Smooth muscle cell (in vitro differentiated cells): ENCODE results near the gene OSBPL3. TPM values are rescaled to one million over a fixed set of nuclear protein-coding genes. Genes with fewer than 3 reads are reported as not detected.

Experiments
- DNase-seq: peaks from one replicate; lab custom pipeline; 2025; ENCODE audit not compliant: unreplicated experiment; lab: John Stamatoyannopoulos, UW
- H2AFZ ChIP-seq: fragments of 200-600 bp; sonication (generic); 2 replicates; pipeline ENCODE4 v1.6.0; 2016; ENCODE audit warnings: antibody characterized with exemption, low read depth, mild to moderate bottlenecking
- H3F3A ChIP-seq: fragments of 200-600 bp; sonication (generic); 2 replicates; pipeline ENCODE4 v1.6.0; 2017; ENCODE audit warnings: antibody characterized with exemption, low read depth
- H3K27ac ChIP-seq: fragments of 200-600 bp; sonication (generic); 2 replicates; pipeline ENCODE4 v1.5.1; 2016; ENCODE audit warnings: low read depth, mild to moderate bottlenecking
- H3K27me3 ChIP-seq: fragments of 200-600 bp; sonication (generic); 2 replicates; pipeline ENCODE4 v1.6.1; 2016; ENCODE audit warnings: low read depth, mild to moderate bottlenecking
- H3K36me3 ChIP-seq: fragments of 200-600 bp; sonication (generic); 2 replicates; pipeline ENCODE4 v1.5.1; 2016; ENCODE audit warnings: low read depth
- H3K4me1 ChIP-seq: fragments of 200-600 bp; sonication (generic); 2 replicates; pipeline ENCODE4 v1.5.1; 2016; ENCODE audit warnings: low read depth
- H3K4me2 ChIP-seq: fragments of 200-600 bp; sonication (generic); 2 replicates; pipeline ENCODE4 v1.6.0; 2016; ENCODE audit warnings: mild to moderate bottlenecking
- H3K4me3 ChIP-seq: fragments of 200-600 bp; sonication (generic); 2 replicates; pipeline ENCODE4 v1.5.1; 2016; ENCODE audit warnings: mild to moderate bottlenecking
- H3K79me2 ChIP-seq: fragments of 200-600 bp; sonication (generic); 2 replicates; pipeline ENCODE4 v1.6.0; 2016; ENCODE audit warnings: low read depth, mild to moderate bottlenecking
- H3K9ac ChIP-seq: fragments of 200-600 bp; sonication (generic); 2 replicates; pipeline ENCODE4 v1.6.0; 2016; ENCODE audit warnings: low read depth
- H3K9me3 ChIP-seq: fragments of 200-600 bp; sonication (generic); replicated peaks from 2 replicates; pipeline ENCODE4 v1.5.1; 2016; ENCODE audit warnings: low read depth
- H4K20me1 ChIP-seq: fragments of 200-600 bp; sonication (generic); 2 replicates; pipeline ENCODE4 v1.6.0; 2016; ENCODE audit warnings: low read depth
- CTCF ChIP-seq: fragments of 200-600 bp; sonication (generic); IDR thresholded peaks from 2 replicates; pipeline ENCODE4 v1.5.1; 2017; ENCODE audit warnings: borderline replicate concordance, mild to moderate bottlenecking, antibody characterized with exemption; ENCODE audit not compliant: insufficient read depth, poor library complexity, severe bottlenecking
- WGBS: methylation state at CpG from one replicate; pipeline ENCODE4 v1.1.7; 2016; ENCODE audit warnings: low lambda C conversion rate; 5-methylcytosine and 5-hydroxymethylcytosine counted together
- polyA plus RNA-seq: library from polyadenylated mRNA; unstranded; fragments of >200 nt; fragmentation: Nextera tagmentation; extraction: Ambion mirVana; gene quantifications from 2 replicates; pipeline ENCODE4 v1.2.1, GENCODE V29; 2016
- total RNA-seq: library from RNA; depleted of rRNA; stranded (reverse); fragments of >200 nt; gene quantifications from 2 replicates; pipeline ENCODE4 v1.2.3, GENCODE V29; 2014

OSBPL3 gene
- total and polyA plus RNA-seq, 2 experiments from 2014 or later, result 6.2 to 16.3 TPM

- Histone ChIP-seq H3K4me3 (no peak overlapping the region), H2AFZ (no peak overlapping the region), H3K9ac (no peak overlapping the region), H3F3A (no peaks in the 10 kb centered on the region), H3K27ac (no peak overlapping the region), H3K4me2 (no peak overlapping the region), H4K20me1 (no peaks in the 10 kb centered on the region), H3K27me3 (peaks cover 4% of the 10 kb centered on the region), H3K79me2 (no peaks in the 10 kb centered on the region), H3K4me1 (no peaks in the 10 kb centered on the region), H3K36me3 (no peaks in the 10 kb centered on the region), H3K9me3 (no peaks in the 10 kb centered on the region)
- 94% methylated on average over 5 of the region's 5 CpGs for WGBS
- no peak for DNase-seq
- no peak for TF ChIP-seq CTCF
Measured at GRCh38 chr7:24763303-24763901, 216.6 kb downstream of the OSBPL3 start.

GRCh38 chr7:24762771-24763170 is 217.2 kb downstream of the OSBPL3 start:
- Histone ChIP-seq H3K4me1 (no peaks in the 10 kb centered on the region), H2AFZ (no peak overlapping the region), H3K9me3 (no peaks in the 10 kb centered on the region), H3K4me3 (no peak overlapping the region), H3K9ac (no peak overlapping the region), H3K36me3 (no peaks in the 10 kb centered on the region), H3F3A (no peaks in the 10 kb centered on the region), H3K4me2 (no peak overlapping the region), H4K20me1 (no peaks in the 10 kb centered on the region), H3K27me3 (peaks cover under 1% of the 10 kb centered on the region), H3K79me2 (no peaks in the 10 kb centered on the region), H3K27ac (no peak overlapping the region)
- DNase-seq, result no peak
- TF ChIP-seq CTCF, result no peak
- WGBS, result 91% methylated on average over 7 of the region's 7 CpGs

- Histone ChIP-seq H3K79me2 (no peaks in the 10 kb centered on the region), H3K27me3 (no peaks in the 10 kb centered on the region), H3F3A (no peaks in the 10 kb centered on the region), H4K20me1 (no peaks in the 10 kb centered on the region), H2AFZ (no peak overlapping the region), H3K27ac (no peak overlapping the region), H3K9ac (no peak overlapping the region), H3K9me3 (no peaks in the 10 kb centered on the region), H3K4me1 (peaks cover 5% of the 10 kb centered on the region), H3K4me2 (no peak overlapping the region), H3K4me3 (no peak overlapping the region), H3K36me3 (no peaks in the 10 kb centered on the region)
- 70% methylated on average over 1 of the region's 1 CpG for WGBS
- DNase-seq, result no peak
- TF ChIP-seq CTCF, result no peak
Measured at GRCh38 chr7:24760968-24761367, 219.0 kb downstream of the OSBPL3 start.
